CD4-positive, CD25-positive, alpha-beta regulatory T cell (primary cell): ENCODE measurements around the gene RECQL5. TPM values are rescaled to one million over a fixed set of nuclear protein-coding genes. Genes with fewer than 3 reads are reported as not detected.

Experiments
- ATAC-seq, 2 donors: fragments of 150-1000 bp; cut with Tn5 transposase; one replicate each; pipeline ENCODE4 v1.10.0; 2021; ENCODE audit warnings: low read depth in 2 of 2, moderate number of reproducible peaks in 2 of 2, moderate library complexity in 1 of 2
- DNase-seq, 3 donors: peaks; one replicate each; pipeline versions ENCODE4 v3.0.0 to v3.0.0-alpha.2; 2012 to 2022; ENCODE audit warnings: mixed read lengths in 1 of 3
- H3K27ac ChIP-seq: one replicate; pipeline ENCODE4 v1.7.0; 2013; ENCODE audit warnings: mild to moderate bottlenecking, low read length; ENCODE audit not compliant: insufficient read depth, poor library complexity, severe bottlenecking
- H3K27me3 ChIP-seq: one replicate; pipeline ENCODE4 v1.7.0; 2013; ENCODE audit warnings: low read length; ENCODE audit not compliant: control insufficient read depth, insufficient read depth
- H3K36me3 ChIP-seq: one replicate; pipeline ENCODE4 v1.7.0; 2013; ENCODE audit warnings: mild to moderate bottlenecking, low read length, moderate library complexity; ENCODE audit not compliant: control insufficient read depth, insufficient read depth
- H3K4me1 ChIP-seq: 2 replicates; pipeline ENCODE4 v1.7.0; 2013; ENCODE audit warnings: mild to moderate bottlenecking, low read length; ENCODE audit not compliant: insufficient read depth, control insufficient read depth, poor library complexity, severe bottlenecking
- H3K4me3 ChIP-seq: one replicate; pipeline ENCODE4 v1.7.0; 2013; ENCODE audit warnings: low read depth, mild to moderate bottlenecking, low read length, moderate library complexity
- H3K9me3 ChIP-seq, 2 experiments: 1 replicate in 1 of 2; 2 replicates in 1 of 2; pipeline ENCODE4 v1.7.0; 2013; ENCODE audit warnings: low read length in 2 of 2, mild to moderate bottlenecking in 1 of 2, moderate library complexity in 1 of 2; ENCODE audit not compliant: control insufficient read depth in 2 of 2
- H3K27ac Mint-ChIP-seq, 3 donors: one replicate each; pipeline ENCODE4 v1.8.0; 2020 to 2022; ENCODE audit warnings: mild to moderate bottlenecking in 3 of 3, mixed read lengths in 3 of 3, moderate library complexity in 2 of 3
- H3K27me3 Mint-ChIP-seq: one replicate; pipeline ENCODE4 v1.8.0; 2022; ENCODE audit warnings: mild to moderate bottlenecking, mixed read lengths
- H3K36me3 Mint-ChIP-seq: one replicate; pipeline ENCODE4 v1.8.0; 2020; ENCODE audit warnings: mixed read lengths
- H3K4me1 Mint-ChIP-seq, 4 donors: one replicate each; pipeline ENCODE4 v1.8.0; 2020 to 2022; ENCODE audit warnings: mixed read lengths in 4 of 4, mild to moderate bottlenecking in 1 of 4
- H3K4me3 Mint-ChIP-seq, 4 donors: one replicate each; pipeline ENCODE4 v1.8.0; 2020 to 2022; ENCODE audit warnings: mild to moderate bottlenecking in 4 of 4, mixed read lengths in 4 of 4, moderate library complexity in 3 of 4
- H3K9me3 Mint-ChIP-seq, 7 donors: one replicate each; pipeline ENCODE4 v1.8.0; 2020 to 2022; ENCODE audit warnings: mixed read lengths in 7 of 7, mild to moderate bottlenecking in 3 of 7, moderate library complexity in 2 of 7
- polyA plus RNA-seq, 4 donors: library from polyadenylated mRNA; unstranded; fragments of 300-500 nt; fragmentation: Illumina TruSeq; gene quantifications; one replicate each; pipeline ENCODE4 v1.2.3, GENCODE V29; 2021
- total RNA-seq: library from RNA; stranded (reverse); gene quantifications from one replicate; pipeline ENCODE4 v1.2.3, GENCODE V29; 2022

The RECQL5 gene
- total and polyA plus RNA-seq, 5 donors from 2014 or later, result 8.7 to 25.5 (median 13.2) TPM

DNA sequence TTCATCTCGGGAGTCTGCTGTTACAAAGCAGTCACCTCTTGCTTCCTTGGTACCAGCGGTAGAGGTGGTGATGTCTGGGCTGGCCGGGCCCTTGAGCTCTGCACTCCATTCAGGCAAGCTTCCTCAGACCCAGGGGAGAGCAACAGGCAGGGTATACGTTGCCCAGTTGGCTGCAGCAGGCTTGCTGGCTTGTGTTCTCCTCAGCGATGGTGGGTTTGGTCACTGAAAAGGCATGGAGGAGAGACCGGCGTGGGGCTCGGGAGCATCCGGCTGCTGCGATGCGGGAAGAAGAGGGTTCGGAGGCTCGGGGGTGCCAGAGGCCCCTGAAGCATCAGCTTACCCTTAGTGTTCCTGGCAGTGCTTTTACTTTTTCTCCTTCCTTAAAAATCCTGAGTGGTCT, 26.0 kb upstream of the RECQL5 start:
- no peaks in the 10 kb centered on the region for H3K27me3 Mint-ChIP-seq
- H3K36me3 ChIP-seq, result peaks cover 59% of the 10 kb centered on the region
- no peaks in the 10 kb centered on the region for H3K9me3 Mint-ChIP-seq
- peaks cover 8 to 45% (median 19%) of the 10 kb centered on the region in 4 donors for H3K4me1 Mint-ChIP-seq
- H3K27ac ChIP-seq, result no peak overlapping the region
- no peak for ATAC-seq
- H3K9me3 ChIP-seq, result no peaks in the 10 kb centered on the region
- no peak overlapping the region for H3K27ac Mint-ChIP-seq
- no peak for DNase-seq
- H3K36me3 Mint-ChIP-seq, result peaks cover 28% of the 10 kb centered on the region
- no peaks in the 10 kb centered on the region for H3K27me3 ChIP-seq
- H3K4me3 ChIP-seq, result no peak overlapping the region
- peaks cover 18% of the 10 kb centered on the region for H3K4me1 ChIP-seq
- H3K4me3 Mint-ChIP-seq, result no peak overlapping the region

DNA sequence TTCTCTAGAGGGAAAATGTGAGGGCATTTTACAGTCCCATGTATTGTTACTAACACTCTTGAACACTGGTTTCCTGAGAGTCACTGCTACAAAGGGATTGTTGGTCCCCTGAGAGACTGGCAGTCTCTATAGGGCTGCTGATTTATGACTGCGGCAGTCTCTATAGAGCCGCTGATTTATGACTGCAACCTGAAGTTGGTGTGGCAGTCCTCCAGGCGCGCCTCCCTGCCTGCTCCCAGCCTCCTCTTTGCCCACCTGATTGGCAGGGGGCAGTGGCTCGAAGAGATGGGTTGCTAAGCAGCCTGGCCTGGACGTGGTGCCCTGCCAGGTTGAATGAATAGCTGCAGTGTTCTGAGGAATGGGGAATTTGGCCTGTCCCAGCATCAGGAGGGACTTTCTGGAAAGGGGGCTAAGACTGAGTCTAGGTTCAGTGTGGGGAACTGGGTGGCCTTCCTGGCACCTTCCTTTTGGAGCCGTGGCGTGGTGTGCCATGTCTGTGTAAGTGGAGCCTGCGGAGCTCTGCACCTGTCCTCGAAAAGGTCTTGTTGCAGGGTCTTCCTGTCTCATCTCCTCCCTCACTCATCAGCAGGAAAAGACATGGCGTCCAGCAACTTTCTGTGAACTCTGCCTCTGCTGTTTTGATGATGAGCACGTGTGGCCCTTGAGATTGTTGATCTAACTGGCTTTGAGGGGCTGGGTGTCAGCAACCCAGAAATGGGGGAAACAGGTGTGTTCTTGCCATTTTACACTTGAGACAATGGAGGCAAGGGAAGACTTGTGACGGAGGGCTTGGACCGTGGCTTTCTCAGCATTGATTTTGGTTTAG, 25.1 kb upstream of the RECQL5 start:
- no peak overlapping the region for H3K4me3 Mint-ChIP-seq
- H3K36me3 Mint-ChIP-seq, result peaks cover 23% of the 10 kb centered on the region
- no peak for DNase-seq
- H3K27ac ChIP-seq, result no peak overlapping the region
- H3K4me3 ChIP-seq, result no peak overlapping the region
- peaks cover 21% of the 10 kb centered on the region for H3K4me1 ChIP-seq
- ATAC-seq, result no peak
- peak overlapping the region in 2 of 3 donors; percentile 15 to 49 for H3K27ac Mint-ChIP-seq
- no peaks in the 10 kb centered on the region for H3K9me3 Mint-ChIP-seq
- peaks cover 13 to 49% (median 23%) of the 10 kb centered on the region in 4 donors for H3K4me1 Mint-ChIP-seq
- H3K27me3 Mint-ChIP-seq, result no peaks in the 10 kb centered on the region
- H3K36me3 ChIP-seq, result peaks cover 52% of the 10 kb centered on the region
- H3K27me3 ChIP-seq, result no peaks in the 10 kb centered on the region
- no peaks in the 10 kb centered on the region for H3K9me3 ChIP-seq

- H3K27me3 ChIP-seq, result no peaks in the 10 kb centered on the region
- H3K4me1 ChIP-seq, result peaks cover 21% of the 10 kb centered on the region
- H3K4me1 Mint-ChIP-seq, result peaks cover 13 to 53% (median 23%) of the 10 kb centered on the region in 4 donors
- no peak overlapping the region for H3K4me3 Mint-ChIP-seq
- peaks cover 23% of the 10 kb centered on the region for H3K36me3 Mint-ChIP-seq
- H3K36me3 ChIP-seq, result peaks cover 52% of the 10 kb centered on the region
- DNase-seq (peak in 1 of 3 donors; percentile 21), ATAC-seq (no peak)
- no peaks in the 10 kb centered on the region for H3K9me3 ChIP-seq
- H3K9me3 Mint-ChIP-seq, result no peaks in the 10 kb centered on the region
- H3K27ac Mint-ChIP-seq, result no peak overlapping the region
- H3K4me3 ChIP-seq, result no peak overlapping the region
- H3K27me3 Mint-ChIP-seq, result no peaks in the 10 kb centered on the region
- H3K27ac ChIP-seq, result no peak overlapping the region
These were observed 24.4 kb upstream of the RECQL5 start for GRCh38 chr17:75691371-75691791.

GRCh38 chr17:75689441-75689873, 22.5 kb upstream of the RECQL5 start:
- Mint-ChIP-seq H3K36me3 (peaks cover 25% of the 10 kb centered on the region), H3K27ac (peak overlapping the region; percentile 73 to 88 (median 83)), H3K4me3 (peak overlapping the region; percentile 44 to 78 (median 72)), H3K9me3 (no peaks in the 10 kb centered on the region), H3K4me1 (peaks cover 13 to 66% (median 29%) of the 10 kb centered on the region in 4 donors), H3K27me3 (no peaks in the 10 kb centered on the region)
- Histone ChIP-seq H3K36me3 (peaks cover 34% of the 10 kb centered on the region), H3K27me3 (no peaks in the 10 kb centered on the region), H3K4me1 (peaks cover 21% of the 10 kb centered on the region), H3K27ac (peak overlapping the region; percentile 57), H3K9me3 (no peaks in the 10 kb centered on the region), H3K4me3 (peak overlapping the region; percentile 9)
- DNase-seq, result peak in 2 of 3 donors; percentile 70 to 88
- peak; percentile 84 to 89 for ATAC-seq

DNA sequence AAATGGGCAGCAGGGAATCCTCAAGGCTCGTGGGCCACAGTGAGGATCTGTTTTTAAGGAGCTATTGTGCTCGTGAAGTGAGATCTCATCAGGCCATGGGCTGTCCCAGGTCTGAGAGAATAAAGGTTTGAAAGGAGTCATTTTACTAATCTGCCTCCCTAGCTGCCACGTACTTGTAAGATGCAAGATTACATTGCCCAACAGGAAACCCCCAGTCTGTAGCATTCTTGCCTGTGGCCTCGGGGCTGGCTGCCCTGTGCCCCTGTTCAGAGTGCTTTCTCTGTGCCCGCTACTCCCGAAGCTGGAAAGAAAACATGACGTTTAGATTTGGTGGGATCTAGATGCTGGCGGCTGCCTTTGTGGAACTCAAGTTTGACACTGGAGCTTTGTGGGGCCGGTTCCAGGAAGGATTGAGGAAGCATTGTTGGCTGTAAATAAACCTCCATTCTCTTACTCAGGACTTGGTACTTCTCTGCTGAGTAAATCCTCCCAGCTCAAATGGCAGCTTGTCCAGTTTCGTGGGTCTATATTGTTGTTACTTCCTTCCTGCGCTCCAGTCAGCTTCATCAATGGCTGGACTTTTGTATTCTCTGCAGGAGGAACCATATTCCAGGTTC, 21.4 kb upstream of the RECQL5 start:
- peak overlapping the region; percentile 57 for H3K27ac ChIP-seq
- no peak for ATAC-seq
- H3K9me3 Mint-ChIP-seq, result no peaks in the 10 kb centered on the region
- H3K4me3 ChIP-seq, result no peak overlapping the region
- H3K36me3 Mint-ChIP-seq, result peaks cover 22% of the 10 kb centered on the region
- peaks cover 21% of the 10 kb centered on the region for H3K4me1 ChIP-seq
- no peaks in the 10 kb centered on the region for H3K9me3 ChIP-seq
- peak overlapping the region; percentile 73 to 94 (median 83) for H3K27ac Mint-ChIP-seq
- no peaks in the 10 kb centered on the region for H3K27me3 Mint-ChIP-seq
- H3K27me3 ChIP-seq, result no peaks in the 10 kb centered on the region
- H3K36me3 ChIP-seq, result peaks cover 28% of the 10 kb centered on the region
- H3K4me3 Mint-ChIP-seq, result peak overlapping the region in 1 of 4 donors; percentile 9
- peaks cover 13 to 78% (median 36%) of the 10 kb centered on the region in 4 donors for H3K4me1 Mint-ChIP-seq
- DNase-seq, result peak in 1 of 3 donors; percentile 36

DNA sequence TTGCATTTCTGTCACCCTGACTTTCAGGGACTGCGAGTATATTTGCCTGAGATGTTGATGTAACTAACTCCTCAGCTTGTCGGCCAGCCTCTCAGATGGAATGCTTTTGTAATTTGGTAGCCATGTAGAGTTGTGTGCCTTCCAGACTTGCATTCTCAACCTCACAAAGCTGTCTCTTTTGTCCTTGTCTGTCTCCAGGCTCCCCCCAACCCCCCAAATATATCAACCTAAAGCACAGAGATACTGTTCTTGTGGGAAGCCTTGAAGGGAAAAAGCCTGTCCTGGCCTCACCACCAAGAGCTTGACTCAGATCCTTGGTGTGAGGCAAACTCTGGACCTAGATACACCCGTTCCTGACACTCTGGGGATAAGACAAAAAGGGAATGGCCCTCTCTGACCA, 18.5 kb upstream of the RECQL5 start:
- peaks cover 19% of the 10 kb centered on the region for H3K36me3 ChIP-seq
- no peaks in the 10 kb centered on the region for H3K27me3 ChIP-seq
- Mint-ChIP-seq H3K4me1 (peaks cover 13 to 67% (median 37%) of the 10 kb centered on the region in 4 donors), H3K36me3 (peaks cover 14% of the 10 kb centered on the region), H3K27me3 (no peaks in the 10 kb centered on the region), H3K9me3 (no peaks in the 10 kb centered on the region), H3K27ac (peak overlapping the region; percentile 28 to 68 (median 55)), H3K4me3 (no peak overlapping the region)
- H3K4me3 ChIP-seq, result no peak overlapping the region
- peaks cover 21% of the 10 kb centered on the region for H3K4me1 ChIP-seq
- no peak for DNase-seq
- ATAC-seq, result no peak
- H3K27ac ChIP-seq, result no peak overlapping the region
- H3K9me3 ChIP-seq, result no peaks in the 10 kb centered on the region

GRCh38 chr17:75684924-75685323, 18.0 kb upstream of the RECQL5 start:
- no peaks in the 10 kb centered on the region for H3K27me3 ChIP-seq
- Mint-ChIP-seq H3K4me3 (no peak overlapping the region), H3K27me3 (no peaks in the 10 kb centered on the region), H3K4me1 (peaks cover 13 to 65% (median 37%) of the 10 kb centered on the region in 4 donors), H3K27ac (peak overlapping the region in 1 of 3 donors; percentile 28), H3K9me3 (no peaks in the 10 kb centered on the region), H3K36me3 (peaks cover 14% of the 10 kb centered on the region)
- H3K4me3 ChIP-seq, result no peak overlapping the region
- H3K4me1 ChIP-seq, result peaks cover 21% of the 10 kb centered on the region
- no peak for ATAC-seq
- no peak for DNase-seq
- peaks cover 24% of the 10 kb centered on the region for H3K36me3 ChIP-seq
- H3K9me3 ChIP-seq, result no peaks in the 10 kb centered on the region
- no peak overlapping the region for H3K27ac ChIP-seq
